SK-N-SH treated with all-trans-retinoic acid at 6 μM for 48 hours (cell line): ENCODE data around the gene CDC14B.

ENCODE experiments used
- CSRNP3 ChIP-seq: fragments of 250-450 bp; sonication (Bioruptor Pico); IDR thresholded peaks from 2 replicates; pipeline ENCODE4 v1.5.1; 2021; ENCODE audit warnings: mild to moderate bottlenecking, moderate library complexity
- ESRRG ChIP-seq: fragments of 250-450 bp; sonication (Bioruptor Pico); IDR thresholded peaks from 2 replicates; pipeline ENCODE4 v1.6.1; 2021; ENCODE audit warnings: mild to moderate bottlenecking
- PATZ1 ChIP-seq: fragments of 250-450 bp; sonication (Bioruptor Pico); IDR thresholded peaks from 2 replicates; pipeline ENCODE4 v1.8.0; 2020; ENCODE audit warnings: mild to moderate bottlenecking, moderate library complexity, borderline replicate concordance
- POU6F1 ChIP-seq: fragments of 250-450 bp; sonication (Bioruptor Pico); IDR thresholded peaks from 2 replicates; pipeline ENCODE4 v1.8.0; 2021; ENCODE audit warnings: low read depth, mild to moderate bottlenecking, moderate library complexity, borderline replicate concordance
- ZNF565 ChIP-seq: fragments of 450-650 bp; formaldehyde crosslinking; conservative IDR thresholded peaks from 2 replicates; pipeline ENCODE4 v1.5.0; 2020; ENCODE audit warnings: low read depth, mild to moderate bottlenecking, moderate library complexity

GRCh38 chr9:96500696-96501632 lies 118.7 kb downstream of the CDC14B start:
- no peak for TF ChIP-seq PATZ1 (CRISPR knock-in tag)
- no peak for TF ChIP-seq ZNF565 (CRISPR knock-in tag)
- TF ChIP-seq POU6F1 (CRISPR knock-in tag): no peak
- no peak for TF ChIP-seq ESRRG
- no peak for TF ChIP-seq CSRNP3 (CRISPR knock-in tag)
